ENCODE data around the gene RTCA. TPM values are rescaled to one million over a fixed set of nuclear protein-coding genes. Genes with fewer than 3 reads are reported as not detected.
"Not testable (repeated sequence)": the region's sequence is repeated elsewhere in the genome, so short reads cannot be mapped to it uniquely, and the experiment has no call there.

RTCA gene
- total RNA-seq, 1 donor from 2014 or later = 34.4 TPM

DNA sequence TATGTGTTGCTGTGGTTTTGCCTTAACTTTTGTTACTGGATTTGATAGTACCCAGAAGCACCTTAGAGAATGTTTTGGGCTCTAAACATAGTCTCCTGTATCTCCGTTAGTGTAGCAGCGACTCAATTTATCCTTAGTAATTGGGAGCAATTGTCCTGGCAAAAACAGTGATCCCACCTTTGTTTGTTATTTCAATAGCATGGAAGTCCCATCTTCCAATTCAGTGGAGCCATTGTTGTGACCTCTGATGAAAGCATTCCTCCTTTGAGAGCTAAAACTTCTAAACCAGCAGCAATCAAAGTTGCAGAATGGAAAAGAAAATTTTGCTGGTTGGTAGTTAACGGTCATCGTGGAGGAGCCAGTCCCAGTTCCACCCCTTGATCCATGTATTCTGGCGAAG, 34.7 kb downstream of the RTCA start:
- DNase-seq (ENCODE audit: low spot score) = no peak
- intact Hi-C loops (cut with DNase I) = no loop called here

DNA sequence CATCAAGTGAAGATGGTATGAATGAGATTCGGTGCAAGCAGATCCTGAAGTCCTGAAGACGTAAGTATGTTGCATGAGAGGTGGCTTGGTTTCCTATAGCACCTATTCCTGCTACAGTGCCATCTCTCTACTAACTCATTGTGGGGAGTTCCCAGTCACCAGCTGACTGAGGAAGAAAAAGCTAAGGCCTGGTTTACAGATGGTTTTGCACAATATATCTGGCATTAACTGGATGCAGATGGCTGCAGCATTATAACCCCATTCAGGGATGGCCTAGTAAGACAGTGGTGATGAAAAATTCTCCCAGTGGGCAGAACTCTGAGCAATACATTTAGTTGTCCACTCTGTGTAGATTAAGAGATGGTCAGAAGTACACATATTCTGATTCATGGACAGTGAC, 36.7 kb downstream of the RTCA start:
- no peak for DNase-seq (ENCODE audit: low spot score)
- intact Hi-C loops (cut with DNase I) = no loop called here

DNA sequence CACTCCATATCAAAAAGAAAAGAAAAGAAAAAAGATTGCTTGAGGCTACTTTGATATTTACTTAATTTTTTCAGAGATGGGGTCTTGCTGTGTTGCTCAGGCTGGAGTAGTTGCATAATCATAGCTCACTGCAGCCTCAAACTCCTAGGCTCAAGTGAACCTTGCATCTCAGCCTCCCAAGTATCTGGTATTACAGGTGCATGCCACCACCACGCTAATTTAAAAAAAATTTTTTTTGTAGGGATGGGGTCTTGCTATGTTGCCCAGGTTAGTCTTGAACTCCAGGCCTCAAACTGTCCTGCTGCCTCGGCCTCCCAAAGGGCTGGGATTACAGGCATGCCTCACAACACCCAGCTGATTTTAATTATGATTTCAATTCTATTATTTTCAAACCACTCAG, 38.2 kb downstream of the RTCA start:
- intact Hi-C loops (cut with DNase I) = no loop called here
- DNase-seq (ENCODE audit: low spot score) = no peak

DNA sequence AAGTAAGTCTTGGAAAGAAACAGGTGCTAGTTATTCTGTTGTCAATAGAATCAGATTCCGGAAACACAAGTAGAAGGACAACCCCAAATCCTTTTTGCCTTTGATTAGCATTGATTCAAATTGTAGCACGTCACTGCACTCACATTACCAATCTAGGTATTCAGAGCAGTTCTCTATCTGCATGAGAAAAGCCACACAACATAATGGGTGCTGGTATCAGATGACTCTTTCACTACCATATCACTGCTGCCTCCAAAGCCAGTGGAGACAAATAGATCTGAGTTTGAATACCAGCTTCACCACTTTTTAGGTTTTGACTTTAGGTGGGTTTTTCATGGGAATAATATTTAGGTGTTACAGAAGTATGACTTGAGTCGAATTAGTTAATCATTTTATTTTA, 38.9 kb downstream of the RTCA start:
- no peak for DNase-seq (ENCODE audit: low spot score)
- intact Hi-C loops (cut with DNase I) = no loop called here

DNA sequence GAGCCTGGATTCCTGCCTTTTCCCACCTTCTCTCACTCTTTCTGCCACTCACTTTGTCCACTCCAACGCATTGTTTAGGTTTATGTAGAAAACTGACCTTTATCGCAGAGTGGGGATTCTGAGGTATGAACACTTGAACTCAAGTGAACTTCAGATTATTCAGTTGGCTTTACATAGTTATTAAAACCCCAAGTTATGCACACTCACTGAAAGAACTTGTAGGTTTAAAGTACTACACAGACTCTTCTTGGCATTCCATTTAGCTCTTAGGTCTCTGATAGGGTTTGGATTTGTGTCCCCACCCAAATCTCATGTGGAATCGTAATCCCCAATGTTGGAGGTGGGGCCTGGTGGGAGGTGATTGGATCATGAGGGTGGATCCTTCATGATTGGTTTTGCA, 39.9 kb downstream of the RTCA start:
- no peak for DNase-seq (ENCODE audit: low spot score)
- intact Hi-C loops (cut with DNase I) = no loop called here

DNA sequence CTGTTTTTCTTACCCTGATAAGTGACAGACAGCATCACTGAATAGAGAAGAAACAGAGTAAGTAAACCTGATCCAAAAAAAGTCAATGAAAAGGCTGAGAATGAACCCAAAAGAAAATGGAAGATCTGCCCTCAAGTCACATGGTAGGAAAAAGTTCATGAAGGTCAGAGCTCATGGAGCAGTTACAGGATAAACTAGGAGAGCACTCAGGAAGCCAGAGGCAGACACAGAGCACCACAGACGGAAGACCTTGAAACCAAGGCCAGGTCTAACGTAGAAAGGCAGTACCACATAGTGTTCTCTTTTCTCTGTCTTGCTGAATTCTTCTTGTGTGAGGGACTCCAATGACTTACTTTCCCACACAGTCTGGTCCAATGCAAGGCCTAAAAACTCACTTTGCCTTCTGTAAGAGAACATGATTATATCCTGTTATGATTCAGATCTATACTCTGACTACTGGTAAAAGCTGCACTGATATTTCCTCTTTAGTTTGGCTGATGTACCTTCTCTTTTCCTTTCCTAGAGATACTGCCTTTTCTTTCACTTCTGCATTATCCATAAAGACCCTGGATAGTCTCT, 40.8 kb downstream of the RTCA start:
- no peak for DNase-seq (ENCODE audit: low spot score)
- intact Hi-C loops (cut with DNase I) = no loop called here

DNA sequence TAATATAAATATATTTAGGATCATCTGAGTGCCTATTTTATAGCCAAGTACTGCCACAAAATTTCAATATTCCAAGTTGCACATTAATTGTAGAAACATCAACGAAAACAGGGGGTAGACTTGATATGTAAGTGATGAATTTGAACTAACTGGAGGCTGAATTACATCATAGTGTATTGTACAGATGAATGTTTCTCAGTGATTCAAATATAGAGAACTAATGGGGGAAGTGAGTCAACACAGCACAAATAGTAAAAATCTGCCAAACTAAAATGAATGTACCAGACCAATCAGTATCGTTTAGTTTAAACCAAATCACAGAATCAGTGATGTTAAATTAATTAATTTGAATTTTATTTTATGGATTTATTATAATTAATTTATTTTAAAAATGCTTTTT, 42.8 kb downstream of the RTCA start:
- DNase-seq (ENCODE audit: low spot score) = no peak
- intact Hi-C loops (cut with DNase I) = no loop called here

DNA sequence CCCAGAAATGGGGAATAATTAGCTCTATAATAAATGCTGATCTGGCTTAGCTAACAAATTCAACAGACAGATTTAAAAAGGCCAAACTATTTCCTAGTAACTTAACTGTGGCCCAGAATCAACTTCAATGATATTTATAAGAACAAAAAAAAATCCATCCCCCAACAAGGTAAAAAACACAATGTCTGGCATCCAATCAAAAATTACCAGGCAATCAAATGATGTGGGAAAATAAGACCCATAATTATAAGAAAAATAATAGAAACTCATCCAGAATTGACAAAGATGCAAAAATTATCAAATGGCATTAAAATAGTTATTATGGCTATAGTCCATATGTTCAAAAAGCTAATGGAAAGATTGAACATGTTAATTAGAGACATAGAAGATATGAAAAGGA, 43.8 kb downstream of the RTCA start:
- intact Hi-C loops (cut with DNase I) = no loop called here
- no peak for DNase-seq (ENCODE audit: low spot score)

DNA sequence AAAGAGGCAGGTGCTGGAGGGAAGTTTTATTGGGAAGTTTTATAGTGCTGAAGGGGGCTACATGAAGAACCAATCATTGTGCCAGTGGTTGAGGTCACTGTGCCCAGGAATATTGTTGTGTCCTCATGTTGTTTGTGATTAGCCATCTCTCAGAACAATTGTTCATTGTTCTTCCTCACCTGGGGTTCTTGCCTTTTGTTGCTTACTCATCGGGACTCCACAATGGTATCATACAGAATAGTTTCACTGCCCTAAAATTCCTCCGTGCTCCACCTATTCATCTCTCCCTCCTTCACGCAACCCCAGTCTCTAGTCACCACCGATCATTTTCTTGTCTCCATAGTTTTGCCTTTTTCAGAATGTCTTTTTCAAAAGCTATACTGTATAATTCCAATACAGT, 47.4 kb downstream of the RTCA start:
- DNase-seq (ENCODE audit: low spot score) = no peak
- intact Hi-C loops (cut with DNase I) = no loop called here

DNA sequence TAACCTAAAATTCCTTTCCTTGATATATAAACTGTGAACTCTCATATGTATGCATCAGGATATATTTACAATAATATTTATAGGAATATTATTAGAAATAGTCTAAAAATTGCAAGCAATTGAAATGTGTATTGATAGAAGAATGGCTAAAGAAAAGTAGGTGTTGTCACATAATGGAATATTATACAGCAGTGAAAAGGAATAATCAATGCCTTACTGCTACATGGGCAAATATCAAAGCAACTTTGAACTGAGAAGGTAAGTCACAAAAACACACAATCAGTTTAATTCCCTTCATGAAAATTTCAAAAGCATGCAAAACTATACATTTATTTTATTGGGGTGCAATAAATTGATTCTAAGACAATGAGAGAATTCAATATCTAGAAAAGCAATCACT, 50.6 kb downstream of the RTCA start:
- intact Hi-C loops (cut with DNase I) = no loop called here
- no peak for DNase-seq (ENCODE audit: low spot score)

DNA sequence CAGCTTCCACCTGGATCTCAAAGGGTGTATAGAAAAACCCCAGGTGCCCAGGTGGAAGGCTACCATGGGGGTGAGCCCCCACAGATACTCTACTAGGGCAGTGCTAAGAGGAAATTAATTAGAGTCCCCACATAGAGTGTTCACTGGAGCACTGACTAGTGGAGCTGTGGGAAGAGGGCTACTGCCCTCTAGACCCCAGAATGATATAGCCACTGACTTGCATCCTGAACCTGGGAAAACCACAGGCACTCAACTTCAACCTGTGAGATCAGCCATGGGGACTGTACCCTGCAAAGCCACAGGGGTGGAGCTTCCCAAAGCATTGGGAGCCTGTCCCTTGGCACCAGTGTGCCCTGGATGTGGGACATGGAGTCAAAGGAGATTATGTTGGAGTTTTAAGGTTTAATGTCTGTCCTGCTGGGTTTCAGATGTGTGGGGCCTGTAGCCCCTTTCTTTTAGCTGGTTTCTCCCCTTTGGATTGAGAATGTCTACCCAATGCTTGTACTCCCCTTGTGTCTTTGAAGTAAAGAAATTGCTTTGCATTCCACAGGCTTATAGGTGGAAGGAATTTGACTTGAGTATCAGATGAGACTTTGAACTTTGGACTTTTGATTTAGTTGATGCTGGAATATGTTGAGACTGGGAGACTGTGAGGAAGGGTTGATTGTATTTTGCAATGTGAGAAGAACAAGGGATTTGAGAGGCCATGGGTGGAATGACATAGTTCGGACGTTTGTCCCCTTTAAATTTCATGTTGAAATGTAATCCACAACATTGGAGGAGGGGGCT, 54.5 kb downstream of the RTCA start:
- DNase-seq (ENCODE audit: low spot score) = no peak
- intact Hi-C loops (cut with DNase I) = no loop called here

DNA sequence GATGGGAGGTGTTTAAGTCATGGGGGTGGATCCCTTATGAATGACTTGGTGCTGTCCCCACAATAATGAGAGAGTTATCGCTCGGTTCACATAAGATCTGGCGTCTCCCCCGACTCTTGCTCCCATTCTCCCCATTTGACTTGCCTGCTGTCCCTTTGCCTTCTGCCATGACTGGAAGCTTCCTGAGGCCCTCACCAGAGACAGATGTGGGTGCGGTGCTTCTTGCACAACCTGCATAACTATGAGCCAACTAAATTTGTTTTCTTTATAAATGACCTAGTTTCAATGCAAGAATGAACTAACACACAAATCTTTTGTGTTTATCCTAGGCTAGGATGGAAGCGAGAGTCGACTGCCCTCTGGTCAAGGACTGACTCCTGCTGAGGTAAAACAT, 55.1 kb downstream of the RTCA start:
- intact Hi-C loops (cut with DNase I) = no loop called here
- DNase-seq (ENCODE audit: low spot score) = no peak

DNA sequence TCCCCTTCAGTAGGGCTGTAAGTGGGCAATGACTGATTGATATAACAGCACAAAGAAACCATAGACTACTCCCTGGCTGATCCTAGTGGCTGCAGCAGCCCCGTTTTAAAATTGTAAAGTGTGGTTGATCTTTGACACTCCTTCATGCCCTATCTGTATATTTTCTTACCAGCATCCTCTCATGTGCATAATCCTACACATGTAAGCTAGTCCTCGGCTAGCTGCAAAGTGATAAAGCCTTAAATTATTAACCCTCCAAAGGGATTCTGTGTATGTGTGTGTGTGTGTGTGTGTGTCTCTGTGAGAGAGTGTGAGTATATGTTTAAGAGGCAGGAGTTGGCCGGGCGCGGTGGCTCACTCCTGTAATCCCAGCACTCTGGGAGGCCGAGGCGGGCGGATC, 55.5 kb downstream of the RTCA start:
- intact Hi-C loops (cut with DNase I) = no loop called here
- DNase-seq (ENCODE audit: low spot score) = no peak

DNA sequence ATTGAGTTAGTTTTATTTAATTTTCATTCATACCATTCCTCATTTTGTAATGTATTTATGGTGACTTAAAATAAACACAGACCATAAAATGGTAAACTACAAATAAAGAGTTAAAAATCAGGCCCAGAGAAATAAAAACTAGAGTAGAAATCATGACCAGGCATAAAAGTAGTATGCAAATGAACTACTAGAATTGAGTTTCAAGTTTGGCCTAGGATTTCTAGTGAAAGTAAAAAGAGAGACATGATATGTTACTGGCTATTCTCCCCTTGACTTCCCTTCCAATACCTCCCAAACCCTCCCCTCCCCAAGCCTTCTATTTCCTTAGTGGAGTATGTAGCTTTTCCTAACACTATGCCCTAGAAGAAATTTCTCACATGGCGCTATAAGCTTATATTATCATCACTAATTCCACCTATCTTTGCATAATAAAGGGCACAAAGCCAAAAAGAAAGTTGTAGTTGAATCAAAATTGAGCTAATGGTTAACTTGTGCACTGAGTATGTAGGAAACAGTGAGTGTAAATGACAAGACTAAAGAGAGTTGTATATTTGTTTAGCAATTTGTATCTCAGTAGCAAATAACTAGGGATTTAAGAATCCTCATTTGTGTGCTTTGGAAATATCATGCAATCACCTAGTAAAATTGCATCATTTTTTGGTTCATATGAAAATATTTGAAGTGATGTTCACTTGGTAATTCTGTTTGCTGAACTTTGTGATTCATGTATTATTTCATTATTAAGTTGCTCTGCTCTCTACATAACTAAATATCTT, 56.6 kb downstream of the RTCA start:
- no peak for DNase-seq (ENCODE audit: low spot score)
- intact Hi-C loops (cut with DNase I) = no loop called here

DNA sequence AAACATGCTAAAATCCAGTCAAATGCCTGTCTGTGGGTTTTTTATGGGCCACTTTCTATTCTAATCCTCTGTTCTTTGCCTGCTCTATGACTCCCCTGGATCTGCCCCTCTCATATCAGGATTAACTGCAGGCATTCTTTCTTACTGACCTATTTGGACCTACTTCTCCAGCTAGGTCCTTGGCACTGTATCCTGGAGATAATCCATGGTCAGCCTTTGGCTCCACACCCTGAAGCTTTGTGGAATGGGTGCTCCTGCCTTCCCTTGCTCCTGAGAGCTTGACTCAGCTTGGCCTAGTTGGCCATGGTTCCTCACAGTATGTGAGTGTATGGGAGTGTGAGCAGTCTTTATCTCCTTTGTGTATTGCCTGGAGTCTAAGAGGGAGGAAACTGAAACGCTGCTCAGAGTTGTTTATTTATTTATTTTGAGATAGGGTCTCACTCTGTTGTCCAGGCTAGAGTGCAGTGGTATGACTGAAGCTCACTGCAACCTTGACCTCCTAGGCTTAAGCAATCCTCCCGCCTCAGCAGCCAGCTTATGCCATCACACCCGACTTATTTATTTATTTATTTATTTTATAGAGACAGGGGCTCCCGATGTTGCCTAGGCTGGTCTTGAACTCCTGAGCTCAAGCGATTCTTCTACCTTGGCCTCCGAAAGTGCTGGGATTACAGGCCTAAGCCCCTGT, 57.5 kb downstream of the RTCA start:
- DNase-seq (ENCODE audit: low spot score) = no peak
- intact Hi-C loops (cut with DNase I) = no loop called here

DNA sequence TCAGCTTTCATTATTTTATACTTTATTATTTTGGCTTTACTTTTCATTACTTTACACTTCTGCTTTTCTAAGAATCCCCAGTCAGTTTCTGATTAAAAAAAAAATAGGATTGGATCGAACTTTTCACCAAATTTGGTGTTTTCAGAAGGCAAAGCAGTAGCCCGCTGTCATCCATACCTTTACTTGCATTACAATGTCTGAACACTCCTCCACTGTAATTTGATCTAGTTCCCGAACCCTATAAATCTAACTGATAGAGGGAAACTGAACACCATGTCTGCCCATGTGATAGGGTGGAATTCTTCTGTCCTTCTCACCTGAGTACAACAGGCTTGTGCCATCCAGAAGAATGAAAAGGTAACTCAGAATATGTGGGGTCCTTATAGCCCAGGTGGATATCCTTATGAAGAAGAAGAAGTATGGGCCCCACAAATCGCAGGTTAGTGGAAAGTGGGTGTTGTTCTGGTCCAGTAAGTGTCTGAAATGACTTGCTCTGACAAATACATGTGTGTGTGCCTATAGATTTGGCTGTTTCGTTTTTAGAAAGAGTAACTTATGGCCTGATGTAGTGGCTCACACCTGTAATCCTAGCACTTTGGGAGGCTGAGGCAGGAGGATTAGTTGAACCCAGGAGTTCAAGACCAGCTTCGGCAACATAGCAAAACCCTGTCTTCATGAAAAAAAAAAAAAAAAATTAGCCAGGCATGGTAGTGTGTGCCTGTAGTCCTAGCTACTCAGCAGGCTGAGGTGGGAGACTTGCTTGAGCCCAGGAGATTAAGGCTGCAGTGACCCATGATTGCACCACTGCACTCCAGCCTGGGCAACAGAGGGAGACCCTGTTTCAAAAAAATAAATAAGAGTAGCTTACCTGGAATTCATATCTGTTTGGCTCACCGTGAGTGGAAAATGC, 59.7 kb downstream of the RTCA start:
- intact Hi-C loops (cut with DNase I) = no loop called here
- no peak for DNase-seq (ENCODE audit: low spot score)

DNA sequence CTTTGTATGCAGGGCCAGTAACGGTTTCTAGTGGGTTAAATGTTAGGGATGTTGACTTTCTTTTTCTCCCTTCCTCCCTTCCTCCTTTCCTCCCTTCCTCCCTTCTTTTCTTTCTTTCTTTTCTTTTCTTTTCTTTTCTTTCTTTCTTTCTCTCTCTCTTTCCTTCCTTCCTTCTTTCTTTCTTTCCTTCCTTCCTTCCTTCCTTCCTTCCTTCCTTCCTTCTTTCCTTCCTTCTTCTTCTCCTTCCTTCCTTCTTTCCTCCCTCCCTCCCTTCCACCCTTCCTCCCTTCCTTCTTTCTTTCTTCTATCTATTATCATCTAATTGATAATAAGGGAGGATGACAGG, 60.3 kb downstream of the RTCA start:
- DNase-seq (ENCODE audit: low spot score); intact Hi-C loops (cut with DNase I): not testable (repeated sequence)

DNA sequence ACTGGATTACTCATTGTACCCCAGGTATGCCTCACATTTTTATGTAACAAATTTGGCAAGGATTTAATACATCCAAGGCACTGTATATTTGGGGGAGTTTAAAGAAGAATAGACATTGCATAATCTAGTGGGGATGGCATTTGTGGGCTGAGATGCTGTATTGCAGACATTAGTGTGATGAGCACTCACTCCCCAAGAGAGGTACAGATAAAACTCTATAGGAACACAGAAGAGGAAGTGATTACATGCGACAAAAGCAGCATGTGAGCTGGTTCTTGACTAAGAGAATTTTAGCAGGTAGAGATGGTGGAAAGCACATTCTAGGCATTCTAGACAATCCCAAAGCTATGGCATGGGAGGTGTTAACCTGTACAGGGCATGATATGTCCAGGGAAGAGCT, 62.1 kb downstream of the RTCA start:
- no peak for DNase-seq (ENCODE audit: low spot score)
- intact Hi-C loops (cut with DNase I) = no loop called here

DNA sequence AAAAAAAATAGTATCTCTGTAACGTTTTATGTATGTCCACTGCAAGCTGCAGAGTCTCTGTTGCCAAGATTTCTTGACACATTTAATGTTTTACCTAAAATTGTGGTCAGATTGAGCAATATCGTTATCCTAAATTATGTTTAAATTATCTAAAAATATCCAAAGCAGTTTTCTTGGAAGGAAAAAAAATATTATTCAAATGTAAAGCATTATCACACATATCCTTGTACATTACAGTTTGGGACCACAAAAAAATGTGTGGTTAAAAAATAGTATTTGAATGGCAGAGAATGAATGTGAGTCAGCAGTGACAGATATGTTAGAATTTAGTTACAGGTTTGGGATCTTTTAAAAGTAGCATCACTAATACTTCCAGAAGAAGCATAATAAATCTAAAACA, 65.1 kb downstream of the RTCA start:
- DNase-seq (ENCODE audit: low spot score); intact Hi-C loops (cut with DNase I): not testable (repeated sequence)

DNA sequence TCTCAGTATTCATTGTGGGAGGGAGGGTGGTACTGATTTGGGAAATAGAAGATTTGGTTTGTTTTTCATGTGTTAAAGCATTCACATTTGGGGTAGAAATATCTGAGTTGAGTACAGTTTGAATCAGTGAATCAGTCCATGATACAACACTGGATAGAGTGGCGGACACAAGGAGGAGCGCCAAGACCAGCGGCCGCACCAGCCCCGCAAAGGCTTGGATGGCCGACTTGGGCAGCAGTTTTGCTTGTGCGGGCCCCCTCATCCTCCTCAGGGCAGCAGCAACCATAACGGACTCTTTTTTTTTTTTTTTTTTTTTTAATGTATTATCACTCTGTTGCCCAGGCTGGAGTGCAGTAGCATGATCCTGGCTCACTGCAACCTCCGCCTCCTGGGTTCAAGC, 66.3 kb downstream of the RTCA start:
- intact Hi-C loops (cut with DNase I) = no loop called here
- no peak for DNase-seq (ENCODE audit: low spot score)
